Activated CD4-positive, alpha-beta T cell treated with anti-CD3 and anti-CD28 coated beads, Interleukin-2, amount 10 ng/mL, durations not matched to agents 7 days and 5 days (primary cell): ENCODE results near the gene USP13. TPM values are rescaled to one million over a fixed set of nuclear protein-coding genes. Genes with fewer than 3 reads are reported as not detected.

Source experiments
- CTCF ChIA-PET: fragments of 350-600 bp; sonication (Branson Sonifier 250); formaldehyde crosslinking; loops from one replicate; lab custom pipeline; 2021; ENCODE audit warnings: antibody characterized with exemption; lab: Charles Lee
- POLR2A ChIA-PET: fragments of 350-600 bp; sonication (Branson Sonifier 250); formaldehyde crosslinking; loops from one replicate; lab custom pipeline; 2021; ENCODE audit warnings: antibody characterized with exemption; lab: Charles Lee
- DNase-seq: peaks from one replicate; pipeline ENCODE4 v3.0.0-alpha.2; 2020
- H3K27ac Mint-ChIP-seq: one replicate; pipeline ENCODE4 v1.8.0; 2021; ENCODE audit warnings: mild to moderate bottlenecking, moderate library complexity, mixed read lengths
- H3K27me3 Mint-ChIP-seq: one replicate; pipeline ENCODE4 v1.8.0; 2021; ENCODE audit warnings: mixed read lengths
- H3K36me3 Mint-ChIP-seq: one replicate; pipeline ENCODE4 v1.8.0; 2021; ENCODE audit warnings: low read depth, mixed read lengths
- H3K4me1 Mint-ChIP-seq: one replicate; pipeline ENCODE4 v1.8.0; 2021; ENCODE audit warnings: mixed read lengths
- H3K4me3 Mint-ChIP-seq: one replicate; pipeline ENCODE4 v1.8.0; 2021; ENCODE audit warnings: mild to moderate bottlenecking, moderate library complexity, mixed read lengths
- H3K9me3 Mint-ChIP-seq: one replicate; pipeline ENCODE4 v1.8.0; 2021; ENCODE audit warnings: mixed read lengths
- total RNA-seq, 2 experiments: library from RNA; stranded (reverse); gene quantifications; one replicate each; pipeline ENCODE4 v1.2.3, GENCODE V29; 2021

The USP13 gene
- total RNA-seq, 2 experiments from 2014 or later: 9.6 to 10.3 TPM

DNA sequence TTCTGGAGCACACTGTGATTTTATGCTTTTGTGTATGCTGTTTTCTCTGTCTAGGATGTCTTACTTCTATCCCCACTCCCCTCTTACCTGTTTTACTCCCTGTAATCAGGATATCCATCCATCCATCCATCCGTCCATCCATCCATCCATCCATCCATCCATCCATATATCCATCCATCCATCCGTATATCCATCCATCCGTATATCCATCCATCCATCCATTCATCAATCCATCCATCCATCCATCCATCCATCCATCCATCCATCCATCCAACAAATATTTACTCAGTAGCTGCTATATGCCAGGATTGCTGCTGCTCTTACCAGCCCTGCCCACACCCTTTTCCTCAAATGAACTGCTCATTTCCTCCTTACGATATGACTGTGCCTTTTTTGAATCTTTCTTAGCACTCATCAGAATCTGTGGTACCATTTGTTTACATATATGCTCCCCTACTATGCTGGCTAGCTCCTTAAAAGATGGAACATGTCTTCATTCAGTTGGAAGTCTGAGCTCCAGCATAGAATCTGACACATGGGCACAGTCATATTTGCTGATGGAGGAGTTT lies 35.2 kb downstream of the USP13 start:
- Mint-ChIP-seq H3K9me3 (no peaks in the 10 kb centered on the region), H3K4me3 (no peak overlapping the region), H3K27me3 (no peaks in the 10 kb centered on the region), H3K4me1 (no peaks in the 10 kb centered on the region), H3K36me3 (peaks cover 13% of the 10 kb centered on the region), H3K27ac (no peak overlapping the region)
- ChIA-PET CTCF (no interaction called here), POLR2A (no interaction called here)
- DNase-seq: no peak

DNA sequence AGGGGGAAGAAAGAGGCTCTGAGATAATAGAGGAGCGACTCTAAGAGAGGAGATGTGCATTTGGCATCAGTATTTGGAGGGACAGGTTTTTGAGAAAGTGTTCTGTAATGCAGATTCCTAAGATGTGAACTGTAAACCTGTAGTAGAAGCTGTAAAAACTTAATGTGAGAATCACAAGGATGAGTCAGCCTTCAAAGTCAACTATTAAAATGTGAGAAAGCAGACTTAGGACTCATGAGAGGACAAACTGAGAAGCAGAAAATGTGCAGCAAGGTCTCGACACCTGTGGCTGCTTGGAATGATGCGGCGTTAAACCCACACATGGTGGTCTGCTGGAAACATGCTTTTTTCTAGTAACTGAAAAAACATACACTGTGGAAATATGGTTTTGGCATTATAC lies 36.0 kb downstream of the USP13 start:
- H3K36me3 Mint-ChIP-seq: peaks cover 14% of the 10 kb centered on the region
- no peaks in the 10 kb centered on the region for H3K4me1 Mint-ChIP-seq
- H3K9me3 Mint-ChIP-seq: no peaks in the 10 kb centered on the region
- H3K27ac Mint-ChIP-seq: no peak overlapping the region
- no peaks in the 10 kb centered on the region for H3K27me3 Mint-ChIP-seq
- DNase-seq: no peak
- CTCF ChIA-PET: no interaction called here
- POLR2A ChIA-PET: no interaction called here
- no peak overlapping the region for H3K4me3 Mint-ChIP-seq

DNA sequence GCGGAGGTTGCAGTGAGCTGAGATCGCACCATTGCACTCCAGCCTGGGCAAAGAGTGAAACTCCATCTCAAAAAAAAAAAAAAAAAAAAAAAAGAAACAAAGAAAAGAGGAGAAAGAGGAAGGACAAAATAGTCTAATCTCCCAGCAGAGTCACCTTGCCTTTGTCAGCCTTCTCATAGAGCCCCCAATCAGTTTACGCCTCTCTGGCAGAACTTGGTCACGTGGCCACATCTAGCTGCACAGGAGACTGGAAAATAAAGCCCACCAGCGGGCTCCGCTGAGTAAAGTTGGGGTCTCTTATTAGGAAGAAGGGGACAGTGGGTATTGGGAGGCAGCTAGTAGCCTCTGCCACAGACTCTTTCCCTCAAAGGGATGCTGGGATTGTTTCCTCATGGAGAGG lies 41.9 kb downstream of the USP13 start:
- Mint-ChIP-seq H3K9me3 (no peaks in the 10 kb centered on the region), H3K4me1 (no peaks in the 10 kb centered on the region), H3K36me3 (peaks cover 7% of the 10 kb centered on the region), H3K27ac (no peak overlapping the region), H3K4me3 (no peak overlapping the region), H3K27me3 (no peaks in the 10 kb centered on the region)
- DNase-seq: no peak
- ChIA-PET CTCF (interaction anchor here (0.7 to 0.9 kb wide), 2 partner anchors 8 to 10 kb away, joined by 3 read pairs; no protein-coding TSS in a partner anchor), POLR2A (no interaction called here)

DNA sequence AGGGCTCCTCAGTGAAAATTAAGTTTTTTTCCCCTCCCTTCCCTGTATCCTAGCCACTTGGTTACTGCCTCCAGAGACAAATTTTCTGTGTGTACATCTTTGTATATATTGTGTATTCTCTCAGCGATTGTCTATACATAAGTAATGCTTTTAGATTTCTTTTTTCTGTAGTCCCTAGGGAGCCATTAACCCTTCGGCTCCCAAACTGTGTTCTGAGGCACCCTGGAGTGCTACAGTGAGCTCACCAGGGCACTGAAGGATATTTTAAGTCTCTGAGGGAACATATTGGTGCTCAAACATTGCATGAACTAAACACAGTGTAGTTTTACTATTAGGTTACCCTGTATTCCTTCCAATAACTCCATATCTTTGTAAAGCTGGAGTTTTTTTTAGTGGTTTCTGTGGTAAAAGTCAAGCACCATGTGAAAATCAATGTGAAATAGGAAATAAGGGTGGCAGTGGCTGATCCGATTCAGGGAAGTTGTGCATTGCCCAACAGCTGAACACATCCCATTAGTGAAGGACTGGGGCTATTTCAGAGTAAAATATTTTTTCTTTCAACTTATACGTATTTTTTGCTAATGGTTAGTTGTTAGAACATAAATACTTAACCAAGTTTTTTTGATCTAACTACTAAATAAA lies 43.0 kb downstream of the USP13 start:
- no peak for DNase-seq
- ChIA-PET POLR2A (no interaction called here), CTCF (interaction anchor here (0.9 kb wide), 1 partner anchor 9 kb away, joined by 3 read pairs; no protein-coding TSS in a partner anchor)
- Mint-ChIP-seq H3K9me3 (no peaks in the 10 kb centered on the region), H3K27me3 (no peaks in the 10 kb centered on the region), H3K4me3 (no peak overlapping the region), H3K36me3 (peaks cover 9% of the 10 kb centered on the region), H3K27ac (no peak overlapping the region), H3K4me1 (peaks cover 5% of the 10 kb centered on the region)

DNA sequence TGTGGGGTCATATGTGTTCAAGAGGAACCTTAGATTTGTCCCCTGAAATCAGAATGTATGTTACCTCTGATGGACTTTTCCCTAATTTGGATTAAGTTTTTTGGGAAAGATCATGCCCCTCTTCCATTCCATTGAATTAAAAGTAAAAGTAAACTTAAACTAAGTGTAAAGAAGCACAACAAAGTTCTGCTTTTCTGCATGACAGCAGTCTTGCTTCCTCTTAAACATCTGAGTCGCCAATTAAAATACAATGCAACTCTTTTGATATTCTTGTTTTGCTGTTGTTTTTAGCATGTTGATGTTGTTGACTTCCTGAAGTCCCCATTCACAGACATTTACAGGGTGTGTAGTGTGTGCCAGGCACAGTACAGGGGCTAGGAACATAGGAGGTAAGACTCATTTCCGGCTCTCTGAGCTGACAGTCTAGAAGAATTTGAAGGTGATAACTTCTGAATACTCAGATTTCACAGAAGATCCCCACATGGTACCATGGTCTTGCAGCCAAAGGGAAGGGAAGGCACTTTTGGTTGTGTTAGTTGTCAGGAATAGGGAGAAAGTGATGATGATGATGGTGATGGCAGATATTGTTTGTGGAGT lies 45.0 kb downstream of the USP13 start:
- no peak for DNase-seq
- H3K4me1 Mint-ChIP-seq: peaks cover 8% of the 10 kb centered on the region
- CTCF ChIA-PET: no interaction called here
- H3K9me3 Mint-ChIP-seq: no peaks in the 10 kb centered on the region
- H3K27ac Mint-ChIP-seq: no peak overlapping the region
- H3K27me3 Mint-ChIP-seq: no peaks in the 10 kb centered on the region
- POLR2A ChIA-PET: no interaction called here
- peaks cover 5% of the 10 kb centered on the region for H3K36me3 Mint-ChIP-seq
- H3K4me3 Mint-ChIP-seq: no peak overlapping the region

DNA sequence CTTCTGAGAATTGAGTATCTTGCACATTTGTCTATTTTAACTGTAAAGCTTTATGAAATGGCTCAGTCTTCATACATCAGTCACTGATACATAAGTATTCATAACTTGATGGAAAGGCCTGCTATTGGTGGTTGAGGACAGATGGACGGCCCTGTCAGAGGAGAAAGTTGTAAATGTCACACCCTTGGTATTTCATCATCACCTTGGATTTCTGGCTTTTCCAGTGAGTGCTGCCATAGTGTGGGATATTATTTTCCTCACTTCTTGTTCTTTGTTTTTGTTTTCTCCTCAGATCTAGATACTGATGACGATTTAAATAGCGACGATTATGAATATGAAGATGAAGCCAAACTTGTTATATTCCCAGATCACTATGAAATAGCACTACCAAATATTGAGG lies 47.9 kb downstream of the USP13 start:
- ChIA-PET CTCF (interaction anchor here (0.6 to 1.1 kb wide), 2 partner anchors 9 to 1045 kb away, joined by 3 to 4 read pairs; no protein-coding TSS in a partner anchor), POLR2A (no interaction called here)
- Mint-ChIP-seq H3K36me3 (peaks cover 3% of the 10 kb centered on the region), H3K4me3 (no peak overlapping the region), H3K4me1 (peaks cover 8% of the 10 kb centered on the region), H3K9me3 (no peaks in the 10 kb centered on the region), H3K27me3 (no peaks in the 10 kb centered on the region), H3K27ac (no peak overlapping the region)
- DNase-seq: no peak

DNA sequence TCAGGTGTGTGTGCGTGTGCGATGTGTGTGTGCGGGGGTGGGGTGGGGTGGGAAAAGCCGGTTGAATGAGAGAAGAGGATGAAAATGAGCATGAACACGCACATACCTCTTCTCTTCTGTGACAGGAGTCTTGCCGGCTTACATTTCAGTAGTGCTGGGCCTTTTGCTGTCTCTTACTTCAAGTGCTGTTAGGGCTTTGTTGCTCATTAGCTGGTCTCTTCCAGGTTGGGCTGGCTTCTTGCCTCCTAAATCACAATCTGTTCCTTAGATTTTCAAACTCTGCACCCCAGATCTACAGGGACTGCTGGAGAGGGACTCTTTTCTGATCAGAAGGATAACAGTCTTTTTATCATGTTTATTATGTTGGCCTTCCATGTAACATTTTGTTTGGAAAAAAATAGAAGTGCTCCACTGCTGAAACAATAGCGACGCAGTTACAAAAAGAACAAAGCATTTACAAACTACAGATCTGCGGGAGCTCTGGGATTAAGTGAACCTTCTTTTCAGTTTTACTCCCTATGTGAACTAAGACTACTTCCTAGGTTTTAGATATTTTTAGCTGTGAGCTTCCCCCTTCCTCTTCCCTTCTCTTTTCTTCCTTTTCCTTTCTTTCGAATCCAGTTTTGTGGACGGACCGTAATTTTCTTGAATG lies 48.5 kb downstream of the USP13 start:
- DNase-seq: no peak
- POLR2A ChIA-PET: no interaction called here
- H3K27me3 Mint-ChIP-seq: no peaks in the 10 kb centered on the region
- H3K4me1 Mint-ChIP-seq: peaks cover 8% of the 10 kb centered on the region
- no peaks in the 10 kb centered on the region for H3K9me3 Mint-ChIP-seq
- CTCF ChIA-PET: no interaction called here
- no peak overlapping the region for H3K27ac Mint-ChIP-seq
- H3K4me3 Mint-ChIP-seq: no peak overlapping the region
- peaks cover 3% of the 10 kb centered on the region for H3K36me3 Mint-ChIP-seq

DNA sequence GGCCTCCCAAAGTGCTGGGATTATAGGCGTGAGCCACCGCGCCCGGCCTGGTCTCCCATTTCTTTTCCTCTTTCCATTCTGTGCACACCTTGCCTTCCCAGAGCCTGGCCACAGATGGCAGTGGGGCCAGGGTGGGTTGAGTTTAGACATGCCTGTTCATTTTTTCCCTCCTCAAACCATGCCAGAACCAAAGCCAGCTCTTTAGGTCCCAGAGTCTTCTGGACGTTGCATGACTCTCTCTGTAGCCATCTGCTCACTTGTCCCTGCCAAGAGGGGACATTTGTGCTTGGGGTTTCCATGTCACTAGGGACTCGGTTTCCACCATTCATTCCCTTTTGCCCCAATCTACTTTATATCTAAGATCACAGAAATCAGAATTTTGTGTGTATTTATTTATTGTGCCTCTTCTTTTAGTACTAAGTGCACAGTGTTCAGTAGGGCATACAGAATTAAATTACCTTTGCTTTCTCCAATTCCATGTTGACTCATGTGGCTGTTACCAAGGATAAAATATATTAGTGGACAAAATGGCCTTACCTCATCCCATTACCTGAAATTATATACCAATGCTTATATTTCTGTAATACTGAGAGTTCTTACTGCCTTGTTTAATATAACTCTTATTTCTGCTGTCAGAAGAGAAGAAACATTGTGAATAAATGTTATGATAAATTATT lies 49.6 kb downstream of the USP13 start:
- ChIA-PET POLR2A (no interaction called here), CTCF (no interaction called here)
- DNase-seq: no peak
- Mint-ChIP-seq H3K27ac (no peak overlapping the region), H3K4me1 (peaks cover 8% of the 10 kb centered on the region), H3K9me3 (no peaks in the 10 kb centered on the region), H3K27me3 (no peaks in the 10 kb centered on the region), H3K36me3 (peaks cover 4% of the 10 kb centered on the region), H3K4me3 (no peak overlapping the region)

DNA sequence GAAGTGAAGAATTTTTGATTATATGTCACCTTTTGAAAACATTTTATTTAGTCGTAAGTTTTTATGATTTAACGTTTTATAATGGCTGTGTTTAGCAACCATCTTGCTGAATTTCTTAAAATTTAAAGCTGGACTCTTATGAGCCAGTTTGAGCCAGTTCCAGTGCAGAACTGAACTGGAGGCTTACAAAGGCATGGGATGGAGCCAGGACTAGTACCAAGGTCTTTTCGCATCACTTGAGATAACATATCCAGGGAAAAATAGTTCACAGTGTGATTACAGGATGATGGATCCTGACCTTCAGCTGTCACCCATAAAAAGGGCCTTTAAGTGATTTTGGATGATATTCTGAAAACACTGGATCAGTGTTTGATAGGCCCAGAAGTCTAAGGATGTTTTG lies 51.0 kb downstream of the USP13 start:
- Mint-ChIP-seq H3K4me3 (no peak overlapping the region), H3K4me1 (peaks cover 8% of the 10 kb centered on the region), H3K27me3 (no peaks in the 10 kb centered on the region), H3K36me3 (peaks cover 6% of the 10 kb centered on the region), H3K9me3 (no peaks in the 10 kb centered on the region), H3K27ac (no peak overlapping the region)
- DNase-seq: no peak
- ChIA-PET POLR2A (interaction anchor here (0.6 kb wide), 1 partner anchor 896 kb away, joined by 5 read pairs; no protein-coding TSS in a partner anchor), CTCF (interaction anchor here (1.3 kb wide), 1 partner anchor 9 kb away, joined by 3 read pairs; no protein-coding TSS in a partner anchor)

DNA sequence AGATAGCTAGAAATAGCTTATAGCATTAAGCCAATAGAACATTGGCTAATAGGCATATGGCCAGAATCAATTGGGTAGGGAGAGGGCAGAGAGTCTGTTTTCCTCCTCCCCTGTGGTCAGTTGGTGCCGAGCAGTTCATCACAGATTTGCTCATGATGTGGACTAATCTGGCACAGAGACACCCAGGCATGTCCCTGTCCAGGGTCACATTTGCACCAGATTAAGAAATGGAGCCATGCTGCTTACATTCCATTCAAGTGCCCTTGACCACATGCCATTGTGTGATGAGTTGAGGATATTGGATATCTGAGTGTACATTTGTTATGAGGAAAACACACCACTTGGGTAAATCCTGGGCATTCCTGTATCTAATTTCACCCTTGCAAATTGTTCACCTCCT lies 53.4 kb downstream of the USP13 start:
- no peak overlapping the region for H3K27ac Mint-ChIP-seq
- POLR2A ChIA-PET: no interaction called here

DNA sequence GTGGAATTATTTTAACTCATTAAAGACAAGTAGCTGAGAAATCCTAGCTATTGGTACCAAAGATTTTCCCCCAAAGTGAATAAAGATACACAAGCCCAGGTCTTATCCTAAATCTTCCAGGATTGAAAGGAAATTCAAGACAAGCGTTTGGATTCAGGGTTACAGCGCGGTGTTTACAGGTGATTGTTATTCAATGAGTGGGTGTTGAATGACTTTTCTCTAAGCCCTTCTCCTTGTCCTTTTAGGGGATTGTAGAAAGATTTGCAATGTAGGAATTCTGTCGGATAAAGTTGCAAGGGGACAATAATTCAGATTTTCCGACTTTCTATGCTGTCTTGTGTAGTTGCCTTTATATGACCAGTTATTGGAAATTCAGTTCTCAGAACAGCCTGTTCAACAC lies 57.2 kb downstream of the USP13 start:
- H3K36me3 Mint-ChIP-seq: peaks cover 9% of the 10 kb centered on the region
- no peaks in the 10 kb centered on the region for H3K27me3 Mint-ChIP-seq
- no peaks in the 10 kb centered on the region for H3K9me3 Mint-ChIP-seq

More for the DNA sequence above, 53.4 kb downstream of the USP13 start:
- CTCF ChIA-PET: interaction anchor here (1.1 to 1.4 kb wide), 3 partner anchors 11 to 53 kb away, joined by 3 read pairs; partner anchors contain the start of gene USP13
- Mint-ChIP-seq H3K27me3 (no peaks in the 10 kb centered on the region), H3K4me3 (no peak overlapping the region), H3K4me1 (peaks cover 2% of the 10 kb centered on the region), H3K36me3 (peaks cover 11% of the 10 kb centered on the region), H3K9me3 (no peaks in the 10 kb centered on the region)
- no peak for DNase-seq

DNA sequence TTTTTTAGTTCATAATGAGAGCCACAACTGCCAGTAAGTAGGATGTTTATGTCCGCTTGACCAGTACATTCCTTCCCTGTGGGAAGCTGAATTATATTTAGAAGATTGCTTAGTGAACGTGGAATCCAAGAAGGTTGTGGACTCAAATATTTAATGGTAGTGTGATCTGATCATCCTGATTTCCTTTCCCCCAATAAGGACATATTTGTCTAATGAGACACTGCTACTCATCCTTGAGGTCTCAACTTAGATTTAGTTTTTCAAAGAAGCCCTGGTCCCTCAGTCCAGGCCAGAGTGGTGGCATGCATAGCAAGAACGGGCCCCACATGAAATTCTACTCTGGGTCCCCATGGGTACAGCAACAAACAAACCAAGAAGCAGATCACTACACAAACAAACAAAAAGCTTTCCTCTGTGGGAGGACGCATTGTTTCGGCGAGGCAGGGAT lies 60.8 kb downstream of the USP13 start:
- Mint-ChIP-seq H3K36me3 (peaks cover 7% of the 10 kb centered on the region), H3K27ac (no peak overlapping the region), H3K27me3 (no peaks in the 10 kb centered on the region), H3K4me1 (no peaks in the 10 kb centered on the region), H3K4me3 (no peak overlapping the region), H3K9me3 (no peaks in the 10 kb centered on the region)
- CTCF ChIA-PET: interaction anchor here (0.6 kb wide), 1 partner anchor 830 kb away, joined by 3 read pairs; no protein-coding TSS in a partner anchor
- DNase-seq: no peak
- POLR2A ChIA-PET: no interaction called here

More for the DNA sequence above, 57.2 kb downstream of the USP13 start:
- ChIA-PET CTCF (interaction anchor here (1.0 kb wide), 1 partner anchor 10 kb away, joined by 3 read pairs; no protein-coding TSS in a partner anchor), POLR2A (no interaction called here)
- Mint-ChIP-seq H3K4me1 (no peaks in the 10 kb centered on the region), H3K4me3 (no peak overlapping the region), H3K27ac (no peak overlapping the region)
- DNase-seq: no peak
